Naive B cell (primary cell): Measurements from ENCODE around the gene VPS13A. TPM values are rescaled to one million over a fixed set of nuclear protein-coding genes. Genes with fewer than 3 reads are reported as not detected.

Experiments used
- ATAC-seq, 2 donors: fragments of 150-1000 bp; cut with Tn5 transposase; 2 replicates each; pipeline ENCODE4 v1.10.0; 2021; ENCODE audit warnings: low read depth in 2 of 2, mild to moderate bottlenecking in 2 of 2, moderate library complexity in 2 of 2
- DNase-seq: peaks from one replicate; pipeline ENCODE4 v3.0.0; 2022
- H3K27ac Mint-ChIP-seq, 6 donors: one replicate each; pipeline ENCODE4 v1.8.0; 2020 to 2022; ENCODE audit warnings: mild to moderate bottlenecking in 6 of 6, mixed read lengths in 6 of 6, moderate library complexity in 5 of 6, inconsistent platforms in 2 of 6
- H3K27me3 Mint-ChIP-seq, 3 donors: one replicate each; pipeline ENCODE4 v1.8.0; 2021 to 2022; ENCODE audit warnings: mixed read lengths in 3 of 3, mild to moderate bottlenecking in 1 of 3
- H3K36me3 Mint-ChIP-seq, 2 donors: one replicate each; pipeline ENCODE4 v1.8.0; 2020 to 2022; ENCODE audit warnings: mixed read lengths in 2 of 2, inconsistent platforms in 1 of 2, mild to moderate bottlenecking in 1 of 2
- H3K4me1 Mint-ChIP-seq, 3 donors: one replicate each; pipeline ENCODE4 v1.8.0; 2020 to 2022; ENCODE audit warnings: mixed read lengths in 3 of 3, inconsistent platforms in 1 of 3, mild to moderate bottlenecking in 1 of 3, moderate library complexity in 1 of 3
- H3K4me3 Mint-ChIP-seq, 8 donors: one replicate each; pipeline ENCODE4 v1.8.0; 2020 to 2022; ENCODE audit warnings: mild to moderate bottlenecking in 8 of 8, mixed read lengths in 8 of 8, moderate library complexity in 8 of 8, inconsistent platforms in 2 of 8
- H3K9me3 Mint-ChIP-seq, 7 donors: one replicate each; pipeline ENCODE4 v1.8.0; 2020 to 2022; ENCODE audit warnings: mixed read lengths in 7 of 7, mild to moderate bottlenecking in 5 of 7, inconsistent platforms in 2 of 7, moderate library complexity in 1 of 7
- polyA plus RNA-seq, 6 donors: library from polyadenylated mRNA; unstranded; fragments of 300-500 nt; fragmentation: Illumina TruSeq; gene quantifications; one replicate each; pipeline ENCODE4 v1.2.3, GENCODE V29; 2021; ENCODE audit warnings: low read depth in 6 of 6

The VPS13A gene
- polyA plus RNA-seq, 6 donors from 2014 or later = 0.83 to 4.4 (median 3.6) TPM

GRCh38 chr9:77166193-77166592, 11.1 kb upstream of the VPS13A start:
- DNase-seq = no peak
- Mint-ChIP-seq H3K4me1 (no peaks in the 10 kb centered on the region), H3K27me3 (peaks cover 0 to 4% (median 2%) of the 10 kb centered on the region in 3 donors), H3K36me3 (no peaks in the 10 kb centered on the region), H3K4me3 (no peak overlapping the region), H3K27ac (no peak overlapping the region), H3K9me3 (no peaks in the 10 kb centered on the region)
- ATAC-seq = no peak

- H3K4me1 Mint-ChIP-seq = no peaks in the 10 kb centered on the region
- H3K4me3 Mint-ChIP-seq = peak overlapping the region in 1 of 8 donors; percentile 13
- H3K36me3 Mint-ChIP-seq = no peaks in the 10 kb centered on the region
- peak overlapping the region in 2 of 6 donors; percentile 1 to 57 for H3K27ac Mint-ChIP-seq
- DNase-seq (no peak), ATAC-seq (no peak)
- H3K27me3 Mint-ChIP-seq = no peaks in the 10 kb centered on the region
- peaks cover 0 to 1% (median 0%) of the 10 kb centered on the region in 7 donors for H3K9me3 Mint-ChIP-seq
Measured at GRCh38 chr9:77170991-77171699, 6.2 kb upstream of the VPS13A start.

DNA sequence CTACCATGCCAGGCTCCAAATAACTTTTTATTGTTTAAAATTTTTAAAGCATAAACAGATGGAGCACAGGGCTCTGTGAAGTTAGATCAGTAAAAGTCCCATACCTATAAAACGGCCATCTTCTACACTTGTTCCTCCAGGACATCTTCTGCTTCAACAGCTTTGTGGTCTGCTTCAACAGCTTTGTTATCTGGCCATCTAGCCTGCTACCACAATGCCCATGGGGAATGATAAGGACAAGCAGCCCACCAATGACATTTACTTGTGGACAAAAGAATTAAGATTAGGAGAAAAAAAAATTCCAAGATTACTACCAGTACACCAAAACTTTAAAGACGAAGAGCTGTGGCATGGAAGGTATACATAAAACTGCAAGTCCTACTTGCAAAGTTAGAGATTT, 2.2 kb upstream of the VPS13A start:
- H3K27ac Mint-ChIP-seq = no peak overlapping the region
- H3K9me3 Mint-ChIP-seq = peaks cover 0 to 1% (median 0%) of the 10 kb centered on the region in 7 donors
- no peaks in the 10 kb centered on the region for H3K36me3 Mint-ChIP-seq
- H3K27me3 Mint-ChIP-seq = no peaks in the 10 kb centered on the region
- DNase-seq (no peak), ATAC-seq (no peak)
- peaks cover 13 to 27% (median 20%) of the 10 kb centered on the region in 3 donors for H3K4me1 Mint-ChIP-seq
- peak overlapping the region in 2 of 8 donors; percentile 43 to 99 for H3K4me3 Mint-ChIP-seq

- Mint-ChIP-seq H3K9me3 (peaks cover 0 to 1% (median 0%) of the 10 kb centered on the region in 7 donors), H3K4me1 (peaks cover 13 to 27% (median 20%) of the 10 kb centered on the region in 3 donors), H3K4me3 (peak overlapping the region in 6 of 8 donors; percentile 18 to 99 (median 94)), H3K27ac (peak overlapping the region in 4 of 6 donors; percentile 12 to 99 (median 56)), H3K36me3 (no peaks in the 10 kb centered on the region), H3K27me3 (no peaks in the 10 kb centered on the region)
- no peak for DNase-seq
- ATAC-seq = no peak
Measured at GRCh38 chr9:77176106-77176505, 1.2 kb upstream of the VPS13A start.

DNA sequence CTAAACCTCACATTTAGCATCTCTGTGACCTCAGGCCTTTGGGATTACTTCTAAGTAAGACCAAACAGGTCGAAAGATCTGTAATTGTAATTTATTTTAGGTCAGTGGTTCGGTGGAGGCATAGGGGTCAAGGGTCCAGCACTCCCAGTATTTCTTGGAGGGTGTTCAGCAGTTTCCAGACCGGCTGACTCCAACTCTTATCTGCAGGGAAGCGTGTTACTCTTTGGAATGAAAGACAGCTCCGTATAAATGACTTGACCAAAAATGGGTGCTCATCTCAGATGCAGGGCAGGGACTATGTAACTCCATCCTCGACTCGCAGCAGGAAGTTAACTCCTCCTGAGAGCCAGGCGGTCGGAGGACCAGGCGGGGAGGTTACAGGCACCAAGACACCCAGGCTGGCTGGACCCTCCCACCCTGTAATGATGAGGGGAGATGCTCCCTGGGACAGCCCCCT, 620 bp upstream of the VPS13A start:
- Mint-ChIP-seq H3K4me3 (peak overlapping the region; percentile 93 to 99 (median 94)), H3K27ac (peak overlapping the region; percentile 86 to 99 (median 97)), H3K9me3 (peaks cover 0 to 1% (median 0%) of the 10 kb centered on the region in 7 donors), H3K27me3 (no peaks in the 10 kb centered on the region), H3K36me3 (no peaks in the 10 kb centered on the region), H3K4me1 (peaks cover 13 to 27% (median 20%) of the 10 kb centered on the region in 3 donors)
- DNase-seq (no peak), ATAC-seq (no peak)

DNA sequence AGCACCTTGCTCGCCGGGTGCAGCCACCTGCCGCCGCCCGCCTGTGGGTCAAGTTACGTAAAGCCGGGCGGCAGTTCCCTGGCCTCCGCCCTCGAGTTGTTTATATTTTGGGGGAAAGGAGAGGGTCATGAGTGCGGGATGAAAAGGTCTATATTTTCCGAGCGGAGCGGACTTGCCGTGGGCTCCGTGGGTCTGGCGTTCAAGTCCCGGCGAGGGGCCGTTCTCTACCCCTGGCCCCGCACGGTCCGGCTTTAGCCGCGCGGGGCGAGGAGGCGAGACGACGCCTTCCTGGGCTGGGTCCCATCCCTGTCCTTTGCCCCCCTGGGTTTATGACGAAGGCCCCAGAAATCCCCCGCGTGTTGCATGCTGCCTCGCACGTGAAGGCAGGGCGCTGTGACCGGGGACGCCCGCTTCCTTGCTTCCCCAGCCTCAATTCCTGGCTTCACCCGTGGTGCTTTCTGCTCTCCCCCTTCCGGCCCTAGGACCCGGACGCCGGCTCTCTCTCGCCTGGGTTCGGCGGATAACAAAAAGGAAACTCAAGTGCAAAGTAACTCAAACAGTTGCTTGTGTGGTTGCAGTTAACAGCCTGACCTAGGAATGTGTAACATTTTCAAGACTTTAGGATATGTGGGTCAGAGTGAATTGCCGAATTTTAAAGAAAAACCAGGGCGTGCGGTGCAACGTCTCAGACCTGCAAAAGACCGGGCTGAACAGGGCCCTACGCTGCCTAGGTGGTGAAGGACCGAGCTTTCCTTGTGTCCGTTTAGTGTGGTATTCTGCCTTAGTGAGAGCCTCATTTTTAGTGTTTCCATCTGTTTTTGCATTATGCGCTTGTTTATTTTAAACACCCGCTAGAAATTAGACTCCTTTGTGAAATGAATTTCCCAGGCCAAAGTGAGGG, 810 bp downstream of the VPS13A start:
- no peaks in the 10 kb centered on the region for H3K27me3 Mint-ChIP-seq
- H3K9me3 Mint-ChIP-seq = peaks cover 0 to 1% (median 0%) of the 10 kb centered on the region in 7 donors
- H3K4me3 Mint-ChIP-seq = peak overlapping the region; percentile 93 to 99 (median 94)
- peaks cover 13 to 27% (median 20%) of the 10 kb centered on the region in 3 donors for H3K4me1 Mint-ChIP-seq
- ATAC-seq = peak; percentile 47 to 48
- peak overlapping the region; percentile 94 to 99 (median 96) for H3K27ac Mint-ChIP-seq
- peak; percentile 75 for DNase-seq
- no peaks in the 10 kb centered on the region for H3K36me3 Mint-ChIP-seq

DNA sequence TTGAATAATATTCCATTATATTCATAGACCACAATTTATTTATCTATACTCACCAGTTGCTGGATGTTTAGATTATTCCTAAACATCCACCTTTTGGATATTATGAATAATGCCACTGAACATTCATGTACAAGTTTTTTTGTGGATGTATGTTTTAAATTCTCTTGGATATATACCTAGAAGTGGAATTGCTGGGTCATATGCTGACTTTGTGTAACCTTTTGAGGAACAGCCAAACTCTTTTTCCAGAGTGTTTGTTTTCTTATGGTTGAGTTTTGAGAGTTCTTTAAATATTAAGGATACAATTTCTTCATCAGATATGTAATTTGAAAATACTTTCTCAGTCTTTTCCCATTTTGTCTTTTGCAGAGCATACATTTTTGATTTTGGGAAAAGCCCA, 2.7 kb downstream of the VPS13A start:
- ATAC-seq = no peak
- peaks cover 13 to 37% (median 20%) of the 10 kb centered on the region in 3 donors for H3K4me1 Mint-ChIP-seq
- H3K9me3 Mint-ChIP-seq = peaks cover 0 to 1% (median 0%) of the 10 kb centered on the region in 7 donors
- H3K27ac Mint-ChIP-seq = peak overlapping the region in 2 of 6 donors; percentile 93 to 95
- DNase-seq = no peak
- no peaks in the 10 kb centered on the region for H3K27me3 Mint-ChIP-seq
- no peaks in the 10 kb centered on the region for H3K36me3 Mint-ChIP-seq
- H3K4me3 Mint-ChIP-seq = peak overlapping the region in 3 of 8 donors; percentile 26 to 99 (median 93)

DNA sequence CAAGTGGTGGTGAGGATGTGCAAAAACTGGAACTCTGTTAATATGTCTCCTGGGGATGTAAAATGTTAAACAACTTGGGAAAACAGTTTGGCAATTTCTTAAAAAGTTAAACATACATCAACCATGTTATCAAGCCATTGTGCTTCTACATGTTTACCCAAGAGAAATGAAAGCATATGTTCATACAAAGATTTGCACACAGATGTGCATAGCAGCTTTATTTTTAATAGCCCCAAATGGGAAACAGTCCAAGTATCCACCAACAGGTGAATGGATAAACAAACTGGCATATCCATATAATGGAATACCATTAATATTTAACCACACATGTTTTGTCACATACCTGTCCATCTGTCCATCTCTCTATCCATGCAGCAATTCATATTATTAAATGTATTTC, 6.2 kb downstream of the VPS13A start:
- H3K36me3 Mint-ChIP-seq = no peaks in the 10 kb centered on the region

GRCh38 chr9:77188242-77188641, 10.9 kb downstream of the VPS13A start:
- H3K9me3 Mint-ChIP-seq = peaks cover 0 to 7% (median 0%) of the 10 kb centered on the region in 7 donors
- H3K27me3 Mint-ChIP-seq = no peaks in the 10 kb centered on the region
- DNase-seq (no peak), ATAC-seq (no peak)
- H3K27ac Mint-ChIP-seq = no peak overlapping the region
- H3K4me1 Mint-ChIP-seq = peaks cover 5 to 48% (median 18%) of the 10 kb centered on the region in 3 donors
- no peaks in the 10 kb centered on the region for H3K36me3 Mint-ChIP-seq
- no peak overlapping the region for H3K4me3 Mint-ChIP-seq

More for the DNA sequence above, 6.2 kb downstream of the VPS13A start:
- Mint-ChIP-seq H3K4me1 (peaks cover 8 to 40% (median 10%) of the 10 kb centered on the region in 3 donors), H3K9me3 (peaks cover 0 to 3% (median 0%) of the 10 kb centered on the region in 7 donors), H3K4me3 (no peak overlapping the region), H3K27ac (no peak overlapping the region), H3K27me3 (no peaks in the 10 kb centered on the region)
- ATAC-seq (no peak), DNase-seq (no peak)

DNA sequence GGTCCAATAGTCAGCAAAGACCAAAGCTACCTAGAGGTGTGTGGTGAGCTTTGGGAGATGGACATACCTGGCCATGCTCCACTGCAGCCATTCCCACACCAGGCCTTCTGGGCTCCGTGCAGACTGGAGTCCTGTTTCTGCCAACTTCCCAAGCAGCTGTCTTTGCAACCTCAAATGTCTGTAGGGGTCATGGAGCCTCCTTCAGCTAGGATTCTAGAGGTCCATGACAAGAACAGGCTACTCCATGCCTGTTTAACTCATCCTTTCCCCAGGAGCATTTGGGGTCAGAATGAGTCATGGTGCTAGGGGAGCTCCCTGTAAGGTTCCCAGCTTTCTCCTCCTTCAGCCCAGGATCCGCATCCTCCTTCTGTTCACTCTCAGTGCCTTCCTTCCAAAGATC, 17.1 kb downstream of the VPS13A start:
- H3K27me3 Mint-ChIP-seq = no peaks in the 10 kb centered on the region
- H3K27ac Mint-ChIP-seq = peak overlapping the region in 2 of 6 donors; percentile 41 to 58
- H3K4me3 Mint-ChIP-seq = no peak overlapping the region
- H3K4me1 Mint-ChIP-seq = peaks cover 12 to 29% (median 24%) of the 10 kb centered on the region in 3 donors
- peaks cover 0 to 5% (median 0%) of the 10 kb centered on the region in 7 donors for H3K9me3 Mint-ChIP-seq
- DNase-seq = no peak
- ATAC-seq = no peak
- H3K36me3 Mint-ChIP-seq = no peaks in the 10 kb centered on the region

DNA sequence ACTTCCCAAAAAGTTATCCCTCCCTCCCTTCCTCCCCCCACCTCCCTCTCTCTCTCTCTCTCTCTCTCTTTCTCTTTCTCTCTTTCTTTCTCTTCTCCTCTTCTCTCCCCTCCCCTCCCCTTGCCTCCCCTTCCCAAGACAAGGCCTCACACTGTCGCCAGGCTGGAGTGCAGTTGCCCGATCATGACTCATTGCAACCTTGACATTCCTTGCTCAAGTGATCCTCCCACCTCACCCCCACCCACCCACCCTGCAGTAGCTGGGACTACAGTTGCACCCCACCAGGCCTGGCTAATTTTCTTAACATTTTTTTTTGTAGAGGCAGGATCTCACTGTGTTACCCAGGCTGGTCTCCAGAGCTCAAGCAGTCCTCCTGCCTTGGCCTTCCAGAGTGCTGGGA, 32.8 kb downstream of the VPS13A start:
- Mint-ChIP-seq H3K27ac (no peak overlapping the region), H3K9me3 (no peaks in the 10 kb centered on the region), H3K27me3 (no peaks in the 10 kb centered on the region), H3K4me3 (no peak overlapping the region), H3K4me1 (no peaks in the 10 kb centered on the region), H3K36me3 (peaks cover 0 to 7% of the 10 kb centered on the region in 2 donors)
- ATAC-seq (no peak), DNase-seq (no peak)

DNA sequence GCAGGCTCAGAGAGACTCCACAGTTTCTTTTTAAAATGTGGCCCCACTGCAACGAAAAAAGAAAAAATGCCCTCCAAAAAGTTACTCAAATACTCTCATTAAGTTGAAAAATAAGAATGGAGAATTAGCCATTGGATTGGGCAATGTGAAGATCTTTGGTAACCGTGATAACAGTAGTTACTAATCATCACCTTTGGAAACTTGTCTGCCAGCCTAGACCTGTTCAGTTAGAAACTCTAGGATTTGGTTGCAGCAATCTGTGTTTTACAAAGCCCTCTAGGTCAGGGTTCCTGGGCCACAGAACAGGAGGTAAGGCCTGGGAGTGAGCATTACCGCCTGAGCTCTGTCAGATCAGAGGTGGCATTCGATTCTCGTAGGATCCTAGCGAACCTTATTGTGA, 34.2 kb downstream of the VPS13A start:
- Mint-ChIP-seq H3K27ac (no peak overlapping the region), H3K27me3 (no peaks in the 10 kb centered on the region), H3K9me3 (no peaks in the 10 kb centered on the region), H3K36me3 (peaks cover under 1 to 19% of the 10 kb centered on the region in 2 donors), H3K4me3 (no peak overlapping the region), H3K4me1 (no peaks in the 10 kb centered on the region)
- ATAC-seq (no peak), DNase-seq (no peak)

GRCh38 chr9:77212801-77213200, 35.5 kb downstream of the VPS13A start:
- H3K4me3 Mint-ChIP-seq = no peak overlapping the region
- H3K27me3 Mint-ChIP-seq = no peaks in the 10 kb centered on the region
- no peaks in the 10 kb centered on the region for H3K4me1 Mint-ChIP-seq
- H3K27ac Mint-ChIP-seq = no peak overlapping the region
- peaks cover 8 to 21% of the 10 kb centered on the region in 2 donors for H3K36me3 Mint-ChIP-seq
- no peak for ATAC-seq
- no peaks in the 10 kb centered on the region for H3K9me3 Mint-ChIP-seq
- no peak for DNase-seq
